Natural killer cell (primary cell): ENCODE results near the gene ZBED4. TPM values are rescaled to one million over a fixed set of nuclear protein-coding genes. Genes with fewer than 3 reads are reported as not detected.

Source experiments
- ATAC-seq, 3 donors: fragments of 150-1000 bp in 2 of 3; fragments of 200-7000 bp in 1 of 3; cut with Tn5 transposase; 1 replicate in 1 of 3; 2 replicates in 2 of 3; pipeline ENCODE4 v1.10.0; 2021; ENCODE audit warnings: mild to moderate bottlenecking in 2 of 3, moderate library complexity in 2 of 3
- DNase-seq, 2 donors: peaks; one replicate each; pipeline versions ENCODE4 v3.0.0 to v3.0.0-alpha.2; 2013 to 2021; ENCODE audit warnings: mixed read lengths in 1 of 2
- H3K27ac ChIP-seq: one replicate; pipeline ENCODE4 v1.5.1; 2013; ENCODE audit warnings: mild to moderate bottlenecking, low read length
- H3K27me3 ChIP-seq: one replicate; pipeline ENCODE4 v1.6.1; 2013; ENCODE audit warnings: low read length; ENCODE audit not compliant: control insufficient read depth, insufficient read depth
- H3K36me3 ChIP-seq: one replicate; pipeline ENCODE4 v1.6.1; 2013; ENCODE audit warnings: low read length; ENCODE audit not compliant: control insufficient read depth, insufficient read depth
- H3K4me1 ChIP-seq: one replicate; pipeline ENCODE4 v1.6.1; 2013; ENCODE audit warnings: low read length; ENCODE audit not compliant: control insufficient read depth, insufficient read depth
- H3K4me3 ChIP-seq: one replicate; pipeline ENCODE4 v1.5.1; 2013; ENCODE audit warnings: low read length
- H3K9me3 ChIP-seq: one replicate; pipeline ENCODE4 v1.6.1; 2013; ENCODE audit warnings: low read length; ENCODE audit not compliant: control insufficient read depth, insufficient read depth
- H3K27ac Mint-ChIP-seq, 2 donors: one replicate each; pipeline ENCODE4 v1.8.0; 2022; ENCODE audit warnings: mild to moderate bottlenecking in 2 of 2, mixed read lengths in 2 of 2, moderate library complexity in 1 of 2
- H3K27me3 Mint-ChIP-seq, 2 donors: one replicate each; pipeline ENCODE4 v1.8.0; 2022; ENCODE audit warnings: low read depth in 2 of 2, mixed read lengths in 2 of 2
- H3K36me3 Mint-ChIP-seq: one replicate; pipeline ENCODE4 v1.8.0; 2022; ENCODE audit warnings: mixed read lengths
- H3K4me1 Mint-ChIP-seq, 2 donors: one replicate each; pipeline ENCODE4 v1.8.0; 2022; ENCODE audit warnings: mixed read lengths in 2 of 2
- H3K4me3 Mint-ChIP-seq: one replicate; pipeline ENCODE4 v1.8.0; 2022; ENCODE audit warnings: mild to moderate bottlenecking, moderate library complexity, mixed read lengths
- H3K9me3 Mint-ChIP-seq, 2 donors: one replicate each; pipeline ENCODE4 v1.8.0; 2022; ENCODE audit warnings: mixed read lengths in 2 of 2
- CTCF ChIP-seq: fragments of 200-600 bp; IDR thresholded peaks from one replicate; pipeline ENCODE4 v1.8.0; 2022; ENCODE audit warnings: antibody characterized with exemption
- WGBS: methylation state at CpG from one replicate; pipeline ENCODE4 v1.1.7; 2013; ENCODE audit warnings: missing lambda C conversion rate; ENCODE audit not compliant: insufficient coverage; 5-methylcytosine and 5-hydroxymethylcytosine counted together
- intact Hi-C: fragments of 100-400 bp; cut with micrococcal nuclease; formaldehyde crosslinking; loops from one replicate; pipeline ENCODE4 v1.14.2; 2022
- total RNA-seq, 4 donors: library from RNA; stranded (reverse); fragments of 120-200 nt in 1 of 4; gene quantifications; one replicate each; pipeline versions ENCODE4 v1.2.3 to v1.2.4, GENCODE V29; 2013 to 2022

Gene ZBED4
- total RNA-seq, 3 donors from 2014 or later (not counting 1 experiment from before 2014, with no cell fraction given) = 21.1 to 24.5 (median 22.7) TPM

- WGBS = 74% methylated on average over 14 of the region's 16 CpGs
- Histone ChIP-seq H3K36me3 (peaks cover 32% of the 10 kb centered on the region), H3K4me1 (peaks cover 43% of the 10 kb centered on the region)
These were observed 29.3 kb upstream of the ZBED4 start for GRCh38 chr22:49824185-49824925.

GRCh38 chr22:49824936-49825335 lies 28.7 kb upstream of the ZBED4 start:
- Histone ChIP-seq H3K36me3 (peaks cover 30% of the 10 kb centered on the region), H3K4me1 (peaks cover 45% of the 10 kb centered on the region), H3K27me3 (no peaks in the 10 kb centered on the region), H3K4me3 (no peak overlapping the region), H3K9me3 (no peaks in the 10 kb centered on the region), H3K27ac (no peak overlapping the region)
- Mint-ChIP-seq H3K27me3 (no peaks in the 10 kb centered on the region), H3K9me3 (no peaks in the 10 kb centered on the region), H3K4me3 (peak overlapping the region; percentile 93), H3K4me1 (peaks cover 40 to 42% of the 10 kb centered on the region in 2 donors), H3K36me3 (peaks cover 9% of the 10 kb centered on the region), H3K27ac (peak overlapping the region; percentile 83 to 88)
- 92% methylated on average over 12 of the region's 12 CpGs for WGBS
- no peak for TF ChIP-seq CTCF
- ATAC-seq = no peak
- intact Hi-C loops = no loop called here
- DNase-seq = no peak

More at GRCh38 chr22:49824185-49824925, 29.3 kb upstream of the ZBED4 start:
- Histone ChIP-seq H3K27me3 (no peaks in the 10 kb centered on the region), H3K9me3 (no peaks in the 10 kb centered on the region), H3K4me3 (no peak overlapping the region), H3K27ac (no peak overlapping the region)
- no peak for DNase-seq
- Mint-ChIP-seq H3K4me1 (peaks cover 40 to 42% of the 10 kb centered on the region in 2 donors), H3K9me3 (no peaks in the 10 kb centered on the region), H3K27ac (peak overlapping the region in 1 of 2 donors; percentile 88), H3K4me3 (peak overlapping the region; percentile 57), H3K27me3 (no peaks in the 10 kb centered on the region), H3K36me3 (peaks cover 9% of the 10 kb centered on the region)
- ATAC-seq = no peak
- no peak for TF ChIP-seq CTCF
- intact Hi-C loops = no loop called here

- peaks cover 45% of the 10 kb centered on the region for H3K4me1 ChIP-seq
- no peaks in the 10 kb centered on the region for H3K27me3 ChIP-seq
- H3K36me3 ChIP-seq = peaks cover 25% of the 10 kb centered on the region
- H3K4me3 Mint-ChIP-seq = peak overlapping the region; percentile 93
- H3K27ac Mint-ChIP-seq = peak overlapping the region; percentile 83 to 88
- DNase-seq (no peak), ATAC-seq (no peak)
- intact Hi-C loops = no loop called here
- WGBS = 66% methylated on average over 10 of the region's 10 CpGs
- no peaks in the 10 kb centered on the region for H3K9me3 Mint-ChIP-seq
- no peak overlapping the region for H3K27ac ChIP-seq
- no peaks in the 10 kb centered on the region for H3K9me3 ChIP-seq
- H3K27me3 Mint-ChIP-seq = no peaks in the 10 kb centered on the region
- H3K36me3 Mint-ChIP-seq = peaks cover 9% of the 10 kb centered on the region
- TF ChIP-seq CTCF = no peak
- no peak overlapping the region for H3K4me3 ChIP-seq
- peaks cover 39 to 40% of the 10 kb centered on the region in 2 donors for H3K4me1 Mint-ChIP-seq
These were observed 28.2 kb upstream of the ZBED4 start for GRCh38 chr22:49825436-49825835.
